GM18873 (cell line): ENCODE measurements around the gene HIP1R.

ENCODE experiments used
- ATAC-seq: cut with Tn5 transposase; IDR thresholded peaks from one replicate; pipeline ENCODE4 v1.9.1; 2021; ENCODE audit warnings: mild to moderate bottlenecking, moderate library complexity, moderate number of reproducible peaks; ENCODE audit not compliant: unreplicated experiment, low FRiP score

The HIP1R gene

DNA sequence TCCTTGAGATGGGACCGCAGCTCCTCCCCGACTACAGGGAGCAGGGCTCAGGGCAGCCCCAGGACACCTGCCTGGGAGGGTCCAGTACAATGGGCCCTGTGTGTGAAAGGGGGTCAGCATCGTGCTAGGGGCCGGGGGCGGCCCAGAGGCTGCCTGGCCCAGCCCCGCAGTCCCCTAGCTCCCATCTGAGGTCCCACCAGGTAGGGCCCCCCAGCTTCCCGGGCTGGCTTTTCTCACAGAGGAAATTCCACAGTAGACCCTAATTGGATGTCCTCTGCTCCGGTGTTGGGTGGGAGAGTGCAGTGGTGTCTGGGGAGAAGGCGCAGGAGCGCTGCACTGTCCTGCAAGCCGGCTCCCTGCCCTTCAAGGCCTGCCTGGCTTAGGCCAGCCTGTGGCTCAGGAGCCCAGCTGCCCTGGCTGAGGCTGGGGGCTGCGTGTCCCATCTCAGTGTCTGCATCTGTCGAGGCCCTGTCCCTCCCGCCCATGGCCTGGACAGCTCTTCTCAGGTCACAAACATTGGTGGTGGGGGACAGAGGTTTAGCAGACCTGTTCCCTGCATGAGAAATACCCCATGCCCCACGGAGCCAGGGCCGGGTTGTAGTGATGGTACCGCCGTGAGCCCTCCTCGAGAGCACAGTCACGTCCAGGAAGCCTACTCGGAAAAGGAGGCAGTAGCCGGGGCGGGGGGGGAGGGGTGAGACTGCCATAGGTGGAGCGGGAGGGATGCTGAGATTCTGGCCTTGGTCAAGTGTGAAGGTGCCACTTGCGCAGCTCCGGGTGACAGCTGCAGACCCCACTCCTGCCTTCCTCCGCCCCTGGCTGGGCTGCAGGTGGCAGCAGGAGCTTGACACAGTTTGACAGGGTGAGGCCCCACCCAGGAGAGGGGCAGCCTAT is 11.6 kb downstream of the HIP1R start:
- no peak for ATAC-seq

- ATAC-seq, result no peak
Measured at GRCh38 chr12:122847516-122847836, 12.2 kb downstream of the HIP1R start.

DNA sequence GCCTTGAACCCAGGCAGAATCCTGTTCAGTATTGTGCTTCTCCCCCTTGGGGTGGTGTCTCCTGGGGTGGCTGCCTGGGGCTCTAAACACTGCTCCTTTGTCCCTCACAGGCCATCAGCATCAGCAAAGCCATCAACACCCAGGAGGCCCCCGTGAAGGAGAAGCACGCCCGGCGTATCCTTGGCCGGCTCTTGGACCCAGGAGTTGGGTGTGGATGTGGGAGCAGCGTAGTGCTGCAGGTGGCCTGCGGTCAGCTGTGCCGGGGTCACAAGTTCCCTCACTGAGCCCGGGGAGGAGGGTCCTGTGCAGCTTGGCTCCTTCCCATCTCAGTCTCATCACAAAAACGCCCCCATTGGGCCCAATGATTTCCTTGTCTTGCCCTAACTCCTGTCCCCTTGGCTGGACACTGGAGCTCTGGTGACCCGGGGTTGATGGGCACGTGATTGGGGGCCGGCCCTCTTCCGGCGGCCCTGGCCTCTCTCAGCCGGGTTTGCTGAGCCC is 12.7 kb downstream of the HIP1R start:
- ATAC-seq, result no peak

DNA sequence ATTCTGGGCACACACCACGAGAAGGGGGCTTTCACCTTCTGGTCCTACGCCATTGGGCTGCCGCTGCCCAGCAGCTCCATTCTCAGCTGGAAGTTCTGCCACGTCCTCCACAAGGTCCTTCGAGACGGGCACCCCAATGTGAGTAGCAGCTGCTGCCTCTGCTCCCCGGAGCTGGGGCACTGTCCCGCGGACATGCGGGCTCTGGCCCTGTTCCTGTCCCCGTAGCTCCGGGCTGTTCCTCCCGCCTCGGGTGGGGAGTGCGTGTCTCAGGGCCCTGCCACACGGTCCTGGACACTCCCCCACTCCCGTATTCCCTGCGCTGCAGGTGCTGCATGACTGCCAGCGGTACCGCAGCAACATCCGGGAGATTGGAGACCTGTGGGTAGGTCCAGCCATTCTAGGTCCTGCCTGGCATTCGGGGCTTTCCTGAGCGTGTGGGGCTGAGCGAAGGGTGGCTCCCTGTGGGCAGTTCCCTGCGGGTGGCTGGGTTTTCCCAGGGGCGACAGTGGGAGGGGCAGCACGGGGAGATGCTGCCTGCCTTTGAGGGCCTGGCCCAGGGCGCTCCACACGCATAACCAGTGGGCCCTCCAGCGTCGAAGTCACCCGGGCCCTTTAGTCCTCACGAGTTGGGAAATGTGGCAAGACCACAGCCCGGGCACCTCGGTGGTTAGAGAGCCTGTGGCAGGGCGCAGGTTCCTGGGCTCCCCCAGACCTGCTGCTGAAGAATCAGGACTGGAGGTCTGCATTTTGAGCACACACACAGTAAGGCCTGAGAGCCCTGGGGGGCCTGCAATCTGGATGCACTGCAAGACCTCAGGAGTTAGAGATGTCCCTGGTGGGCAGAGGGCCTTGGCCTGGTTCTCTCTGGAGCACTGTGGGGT is 13.5 kb downstream of the HIP1R start:
- no peak for ATAC-seq

DNA sequence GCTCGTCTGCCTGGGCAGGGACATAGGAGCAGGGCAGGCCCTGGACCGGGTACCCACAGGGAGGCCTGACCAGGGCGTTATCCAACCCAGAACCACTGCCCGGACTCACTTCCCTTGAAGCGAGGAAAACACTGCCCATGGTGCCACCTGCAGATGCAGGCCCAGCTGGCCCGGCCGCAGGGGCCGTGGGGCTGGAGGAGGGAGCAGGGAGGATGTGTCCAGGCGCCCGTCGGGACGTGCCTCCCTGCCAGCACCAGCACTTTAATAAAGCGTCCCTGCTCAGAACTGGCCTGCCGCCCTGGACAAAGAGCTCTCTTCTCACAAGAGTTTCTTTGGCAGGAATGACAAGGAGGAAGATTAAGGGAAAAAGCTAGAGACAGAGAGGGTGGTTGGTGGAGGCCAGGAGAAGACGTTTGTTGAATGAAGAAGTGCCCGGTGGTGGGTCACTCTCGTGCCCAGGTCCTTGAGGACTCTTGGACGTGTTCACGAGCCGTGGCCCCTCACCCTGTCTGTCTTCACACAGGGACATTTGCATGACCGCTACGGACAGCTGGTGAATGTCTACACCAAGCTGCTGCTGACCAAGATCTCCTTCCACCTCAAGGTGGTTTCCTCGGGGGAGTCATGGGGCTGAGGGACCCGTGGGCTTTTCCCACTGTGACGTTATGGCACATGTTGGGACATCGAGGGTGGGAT is 14.2 kb downstream of the HIP1R start:
- no peak for ATAC-seq

DNA sequence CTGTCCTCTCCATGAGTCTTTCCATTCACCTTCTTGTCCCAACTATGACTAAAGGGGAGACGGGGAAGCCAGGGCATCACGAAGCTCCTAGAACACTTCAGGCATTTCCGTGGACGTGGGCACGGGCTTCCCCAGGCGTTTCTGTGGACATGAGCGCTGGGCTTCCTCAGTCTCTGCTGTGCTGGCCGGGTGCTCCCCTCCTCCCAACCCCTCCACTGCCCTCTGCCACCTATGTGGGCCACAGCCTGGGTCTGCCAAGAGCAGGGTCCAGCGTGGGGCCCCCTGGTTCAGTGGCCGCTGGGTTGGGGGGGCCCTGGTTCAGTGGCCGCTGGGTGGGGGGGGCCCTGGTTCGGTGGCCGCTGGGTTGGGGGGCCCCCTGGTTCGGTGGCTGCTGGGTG is 14.8 kb downstream of the HIP1R start:
- no peak for ATAC-seq

DNA sequence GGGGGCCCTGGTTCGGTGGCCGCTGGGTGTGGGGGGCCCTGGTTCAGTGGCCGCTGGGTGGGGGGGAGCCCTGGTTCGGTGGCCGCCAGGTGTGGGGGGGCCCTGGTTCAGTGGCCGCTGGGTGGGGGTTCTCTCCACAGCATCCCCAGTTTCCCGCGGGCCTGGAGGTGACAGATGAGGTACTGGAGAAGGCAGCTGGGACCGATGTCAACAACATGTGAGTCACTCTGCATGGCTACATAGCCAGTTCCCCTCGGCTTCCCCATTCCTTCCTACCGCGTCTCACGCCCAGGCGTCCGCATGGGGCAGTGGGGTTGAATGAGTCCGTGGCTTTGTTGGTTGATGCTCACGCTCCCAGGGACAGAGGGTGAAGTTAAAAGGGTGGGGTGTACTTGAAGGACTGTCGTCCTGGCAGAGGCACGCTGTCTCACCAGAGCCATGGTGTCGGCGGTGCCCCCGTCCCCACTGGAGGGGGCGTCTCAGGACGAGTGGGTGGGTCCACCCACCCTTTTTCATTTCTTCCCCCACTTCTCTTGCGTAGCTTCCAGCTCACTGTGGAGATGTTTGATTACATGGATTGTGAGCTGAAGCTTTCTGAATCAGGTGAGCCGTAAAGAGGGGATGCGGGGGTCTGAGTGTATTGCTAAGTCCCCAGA is 15.6 kb downstream of the HIP1R start:
- no peak for ATAC-seq

GRCh38 chr12:122851820-122852219 is 16.6 kb downstream of the HIP1R start:
- no peak for ATAC-seq

DNA sequence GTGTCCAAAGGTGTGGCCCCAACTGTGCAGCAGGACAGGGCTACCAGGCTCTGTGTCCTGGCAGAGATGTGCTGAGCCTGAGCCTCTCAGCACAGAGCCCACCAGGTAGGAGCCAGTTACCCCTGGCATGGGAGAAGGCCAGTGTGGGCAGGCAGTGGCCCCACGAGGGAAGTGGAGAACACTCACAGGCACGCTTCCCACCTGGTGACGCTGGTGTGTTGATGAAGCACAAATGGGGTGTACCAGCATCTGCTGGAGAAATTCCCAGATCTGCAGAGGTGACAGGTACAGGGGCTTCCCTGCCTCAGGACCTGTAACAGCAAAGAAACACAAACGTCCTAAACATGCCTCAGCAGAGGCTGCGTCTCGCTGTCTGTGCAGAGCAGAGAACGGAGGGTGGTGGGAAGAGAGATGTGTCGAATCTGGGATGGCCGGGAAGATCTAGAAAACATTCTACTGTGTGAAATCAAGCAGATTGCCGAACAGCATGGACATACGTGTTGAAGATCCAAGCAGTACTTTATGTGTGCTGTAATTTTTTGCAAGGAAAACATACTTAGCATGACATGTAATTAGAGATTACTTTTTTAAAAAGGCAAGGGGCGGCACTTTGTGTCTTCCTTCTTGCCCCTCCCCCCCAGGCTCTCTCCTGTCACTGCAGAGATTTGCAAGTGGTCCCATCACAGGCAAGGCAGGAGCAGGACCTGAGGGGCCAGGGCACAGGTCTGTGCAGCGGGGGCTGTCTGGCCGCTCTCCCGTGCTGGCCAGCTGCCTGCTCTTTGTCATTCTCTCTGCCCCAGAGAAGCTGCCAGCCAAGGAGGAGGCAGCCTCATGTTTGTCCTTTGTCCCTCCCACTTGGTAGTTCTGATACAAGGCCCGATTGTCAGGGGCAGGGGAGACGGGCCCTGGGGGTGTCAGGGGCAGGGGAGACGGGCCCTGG is 17.3 kb downstream of the HIP1R start:
- no peak for ATAC-seq

DNA sequence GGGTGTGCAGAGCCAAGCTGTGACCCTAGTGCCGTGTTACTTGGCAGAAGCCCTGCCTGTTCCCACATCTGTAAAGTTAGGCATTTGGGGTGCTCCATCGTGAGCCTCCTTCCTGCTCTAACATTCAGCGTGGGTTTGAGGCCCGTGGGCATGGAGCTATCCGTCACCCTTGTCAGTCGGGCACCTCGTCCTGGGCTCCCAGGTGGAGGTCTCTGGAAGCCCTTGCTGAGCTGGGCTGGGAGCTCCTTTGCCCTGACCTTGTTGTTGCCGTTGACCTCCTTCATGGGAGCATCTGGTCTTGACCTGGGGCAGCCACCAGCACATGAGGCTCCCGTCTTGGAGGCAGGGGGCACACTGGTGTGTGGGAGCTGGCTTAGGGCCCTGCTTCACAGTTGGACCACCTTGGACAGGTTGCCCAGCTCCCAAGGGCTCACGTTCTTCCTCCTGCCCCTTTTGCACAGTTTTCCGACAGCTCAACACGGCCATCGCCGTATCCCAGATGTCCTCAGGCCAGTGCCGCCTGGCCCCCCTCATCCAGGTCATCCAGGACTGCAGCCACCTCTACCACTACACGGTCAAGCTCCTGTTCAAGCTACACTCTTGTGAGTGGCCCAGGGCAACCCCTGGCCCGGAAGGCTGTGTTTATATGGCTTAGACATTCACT is 18.5 kb downstream of the HIP1R start:
- no peak for ATAC-seq

GRCh38 chr12:122854554-122854953 is 19.3 kb downstream of the HIP1R start:
- ATAC-seq, result no peak

GRCh38 chr12:122855071-122855829 is 20.0 kb downstream of the HIP1R start:
- no peak for ATAC-seq

GRCh38 chr12:122855928-122856831 is 20.9 kb downstream of the HIP1R start:
- no peak for ATAC-seq

DNA sequence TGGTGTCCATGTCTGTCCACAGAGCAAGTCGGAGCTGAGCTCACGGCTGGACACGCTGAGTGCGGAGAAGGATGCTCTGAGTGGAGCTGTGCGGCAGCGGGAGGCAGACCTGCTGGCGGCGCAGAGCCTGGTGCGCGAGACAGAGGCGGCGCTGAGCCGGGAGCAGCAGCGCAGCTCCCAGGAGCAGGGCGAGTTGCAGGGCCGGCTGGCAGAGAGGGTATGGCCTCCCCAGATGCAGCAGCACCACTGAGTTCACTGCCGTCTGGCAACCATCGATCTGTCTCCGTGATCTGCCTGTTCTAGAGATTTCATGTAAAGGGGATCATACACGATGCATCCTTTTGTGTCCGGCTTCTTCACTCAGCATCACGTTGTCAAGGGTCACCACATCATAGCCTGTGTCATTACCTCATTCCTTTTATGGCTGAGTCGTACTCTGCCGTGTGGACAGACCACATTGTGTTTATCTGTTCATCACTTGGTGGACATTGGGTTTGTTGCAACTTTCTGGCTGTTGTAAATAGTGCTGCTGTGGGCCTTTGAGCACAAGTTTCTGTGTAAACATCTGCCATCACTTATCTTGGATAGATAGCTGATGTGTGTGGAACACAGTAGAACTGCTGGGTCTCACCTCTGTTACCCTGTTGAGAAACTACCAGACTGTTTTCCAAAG is 21.9 kb downstream of the HIP1R start:
- no peak for ATAC-seq

GRCh38 chr12:122858171-122858570 is 22.9 kb downstream of the HIP1R start:
- no peak for ATAC-seq

GRCh38 chr12:122858591-122859302 is 23.5 kb downstream of the HIP1R start:
- no peak for ATAC-seq
